Loucy (cell line): ENCODE results near the gene CEBPZOS.

ENCODE experiments used
- H2AFZ ChIP-seq: fragments of 200-600 bp; sonication (generic); 2 replicates; pipeline ENCODE4 v1.6.0; 2016; ENCODE audit warnings: antibody characterized with exemption, mild to moderate bottlenecking, low read length, moderate library complexity
- H3F3A ChIP-seq: fragments of 200-600 bp; 2 replicates; pipeline ENCODE4 v1.6.0; 2016; ENCODE audit warnings: antibody characterized with exemption, low read depth, mild to moderate bottlenecking
- H3K27me3 ChIP-seq: fragments of 200-600 bp; sonication (generic); 2 replicates; pipeline ENCODE4 v1.6.1; 2014; ENCODE audit warnings: low read length, mild to moderate bottlenecking; ENCODE audit not compliant: insufficient read depth, poor library complexity, severe bottlenecking
- H3K36me3 ChIP-seq: fragments of 200-600 bp; sonication (generic); 2 replicates; pipeline ENCODE4 v1.6.1; 2016; ENCODE audit warnings: low read length; ENCODE audit not compliant: insufficient read depth
- H3K4me1 ChIP-seq: fragments of 200-600 bp; sonication (generic); 2 replicates; pipeline ENCODE4 v1.5.1; 2014; ENCODE audit warnings: low read length, mild to moderate bottlenecking; ENCODE audit not compliant: insufficient read depth, poor library complexity, severe bottlenecking
- H3K4me2 ChIP-seq: fragments of 200-600 bp; sonication (generic); 2 replicates; pipeline ENCODE4 v1.6.0; 2014; ENCODE audit warnings: antibody characterized with exemption, low read length, low read depth, mild to moderate bottlenecking; ENCODE audit not compliant: poor library complexity, severe bottlenecking
- H3K4me3 ChIP-seq: fragments of 200-600 bp; sonication (generic); 2 replicates; pipeline ENCODE4 v1.5.1; 2014; ENCODE audit warnings: low read length, mild to moderate bottlenecking, mixed read lengths; ENCODE audit not compliant: poor library complexity, severe bottlenecking
- H3K79me2 ChIP-seq: fragments of 200-600 bp; sonication (generic); 2 replicates; pipeline ENCODE4 v1.6.1; 2014; ENCODE audit warnings: low read length; ENCODE audit not compliant: insufficient read depth
- H3K9ac ChIP-seq: fragments of 200-600 bp; sonication (generic); 2 replicates; pipeline ENCODE4 v1.6.0; 2014; ENCODE audit warnings: mild to moderate bottlenecking, low read depth, low read length, moderate library complexity; ENCODE audit not compliant: poor library complexity, severe bottlenecking
- H3K9me2 ChIP-seq: fragments of 200-600 bp; sonication (generic); replicated peaks from 2 replicates; pipeline ENCODE4 v1.6.1; 2016; ENCODE audit warnings: low read depth, low read length, mixed read lengths
- H3K9me3 ChIP-seq: fragments of 200-600 bp; sonication (generic); 2 replicates; pipeline ENCODE4 v1.6.1; 2014; ENCODE audit warnings: mild to moderate bottlenecking, antibody characterized with exemption, low read length, low read depth; ENCODE audit not compliant: insufficient read depth
- H4K20me1 ChIP-seq: fragments of 200-600 bp; sonication (generic); 2 replicates; pipeline ENCODE4 v1.6.0; 2014; ENCODE audit warnings: antibody characterized with exemption, low read length, mild to moderate bottlenecking; ENCODE audit not compliant: insufficient read depth, poor library complexity, severe bottlenecking
- EZH2phosphoT487 ChIP-seq: fragments of 200-600 bp; IDR thresholded peaks from 2 replicates; pipeline ENCODE4 v1.6.1; 2018; ENCODE audit warnings: antibody characterized with exemption, mild to moderate bottlenecking, moderate library complexity, borderline replicate concordance
- TF ChIP-seq, protein P1 (sequence below): fragments of 200-600 bp; sonication (generic); conservative IDR thresholded peaks from 2 replicates; pipeline ENCODE4 v1.5.1; 2014; ENCODE audit warnings: mild to moderate bottlenecking, antibody characterized with exemption, low read length

CEBPZOS gene

DNA sequence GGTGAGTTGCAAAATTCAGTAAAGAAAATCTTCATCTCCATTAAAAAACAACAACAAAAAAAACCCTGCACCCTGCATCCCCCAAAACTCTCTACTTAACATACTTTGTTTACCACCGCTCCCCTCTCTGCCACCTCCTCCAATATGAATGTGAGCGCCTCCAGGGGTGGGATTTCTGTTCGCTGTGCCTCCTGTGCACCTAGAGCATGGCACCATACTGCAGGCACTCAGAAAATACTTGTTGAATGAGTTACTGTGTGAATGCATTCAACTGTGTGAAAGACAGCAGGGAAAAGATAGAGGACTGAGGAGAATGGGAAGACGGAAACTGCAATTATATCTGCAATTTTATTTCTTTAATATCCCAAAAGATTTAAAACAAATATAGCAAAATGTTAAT, 30.6 kb downstream of the CEBPZOS start:
- H2AFZ ChIP-seq: no peak overlapping the region
- peaks cover 80% of the 10 kb centered on the region for H4K20me1 ChIP-seq
- H3K4me1 ChIP-seq: peaks cover 55% of the 10 kb centered on the region
- no peaks in the 10 kb centered on the region for H3K9me3 ChIP-seq
- peak overlapping the region; percentile 84 for H3K4me2 ChIP-seq
- peaks cover 81% of the 10 kb centered on the region for H3K79me2 ChIP-seq
- H3K9ac ChIP-seq: peak overlapping the region; percentile 33
- no peaks in the 10 kb centered on the region for H3K9me2 ChIP-seq
- no peaks in the 10 kb centered on the region for H3K27me3 ChIP-seq
- TF ChIP-seq, protein P1, sequence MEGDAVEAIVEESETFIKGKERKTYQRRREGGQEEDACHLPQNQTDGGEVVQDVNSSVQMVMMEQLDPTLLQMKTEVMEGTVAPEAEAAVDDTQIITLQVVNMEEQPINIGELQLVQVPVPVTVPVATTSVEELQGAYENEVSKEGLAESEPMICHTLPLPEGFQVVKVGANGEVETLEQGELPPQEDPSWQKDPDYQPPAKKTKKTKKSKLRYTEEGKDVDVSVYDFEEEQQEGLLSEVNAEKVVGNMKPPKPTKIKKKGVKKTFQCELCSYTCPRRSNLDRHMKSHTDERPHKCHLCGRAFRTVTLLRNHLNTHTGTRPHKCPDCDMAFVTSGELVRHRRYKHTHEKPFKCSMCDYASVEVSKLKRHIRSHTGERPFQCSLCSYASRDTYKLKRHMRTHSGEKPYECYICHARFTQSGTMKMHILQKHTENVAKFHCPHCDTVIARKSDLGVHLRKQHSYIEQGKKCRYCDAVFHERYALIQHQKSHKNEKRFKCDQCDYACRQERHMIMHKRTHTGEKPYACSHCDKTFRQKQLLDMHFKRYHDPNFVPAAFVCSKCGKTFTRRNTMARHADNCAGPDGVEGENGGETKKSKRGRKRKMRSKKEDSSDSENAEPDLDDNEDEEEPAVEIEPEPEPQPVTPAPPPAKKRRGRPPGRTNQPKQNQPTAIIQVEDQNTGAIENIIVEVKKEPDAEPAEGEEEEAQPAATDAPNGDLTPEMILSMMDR: no peak
- TF ChIP-seq EZH2phosphoT487: no peak
- H3K36me3 ChIP-seq: peaks cover 31% of the 10 kb centered on the region; the same call in 1 of the 2 replicates
- H3K4me3 ChIP-seq: peak overlapping the region; percentile 61
- no peaks in the 10 kb centered on the region for H3F3A ChIP-seq

DNA sequence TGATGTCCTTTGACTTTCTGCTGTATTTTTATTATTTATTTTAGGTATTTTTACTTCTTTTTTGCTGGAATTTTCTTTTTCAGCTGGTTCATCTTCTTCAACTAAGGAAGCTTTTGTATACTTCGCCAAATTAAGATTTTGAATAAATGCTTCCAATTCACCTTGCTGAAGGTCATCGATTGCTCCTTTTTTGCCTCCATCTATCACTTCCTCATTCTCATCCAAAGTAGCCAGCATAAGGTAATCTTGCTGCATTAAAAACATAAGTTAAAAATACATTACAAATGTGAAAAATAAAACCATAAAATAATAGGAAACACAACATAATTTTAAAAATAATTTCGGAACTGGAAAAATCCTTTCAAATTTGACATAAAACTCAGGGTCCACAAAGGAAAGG, 32.5 kb downstream of the CEBPZOS start:
- TF ChIP-seq, protein P1: no peak
- TF ChIP-seq EZH2phosphoT487: no peak
- no peaks in the 10 kb centered on the region for H3K27me3 ChIP-seq

DNA sequence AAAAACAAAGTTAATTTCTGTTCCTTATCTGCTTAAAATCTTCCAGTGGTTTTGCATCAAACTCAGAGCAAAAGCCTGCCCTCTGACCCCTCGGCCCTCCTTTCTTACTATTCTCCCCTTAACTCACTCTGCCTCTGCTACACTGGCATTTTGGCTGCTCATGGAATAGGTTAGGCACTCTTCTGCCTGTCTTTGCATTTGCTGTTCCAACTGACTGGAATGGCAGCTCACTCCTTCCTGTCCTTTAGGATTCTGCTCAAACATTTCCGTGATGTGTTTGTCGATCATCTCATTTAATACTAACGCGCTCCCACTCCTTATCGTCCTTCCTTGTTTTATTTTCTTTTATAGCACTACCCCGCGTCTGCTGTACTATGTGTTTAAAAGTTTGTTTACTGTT, 34.3 kb downstream of the CEBPZOS start:
- H2AFZ ChIP-seq: peak overlapping the region; percentile 99; the same call in 1 of the 2 replicates
- peaks cover 61% of the 10 kb centered on the region for H3K4me1 ChIP-seq
- no peaks in the 10 kb centered on the region for H3K27me3 ChIP-seq
- H3K4me2 ChIP-seq: peak overlapping the region; percentile 84
- peaks cover 92% of the 10 kb centered on the region for H3K79me2 ChIP-seq
- H3K9me2 ChIP-seq: no peaks in the 10 kb centered on the region
- no peaks in the 10 kb centered on the region for H3F3A ChIP-seq
- no peak for TF ChIP-seq EZH2phosphoT487
- TF ChIP-seq, protein P1: no peak
- H3K4me3 ChIP-seq: peak overlapping the region; percentile 87
- peaks cover 51% of the 10 kb centered on the region for H4K20me1 ChIP-seq
- H3K9ac ChIP-seq: peak overlapping the region; percentile 87
- H3K36me3 ChIP-seq: peaks cover 17% of the 10 kb centered on the region; the same call in 1 of the 2 replicates
- no peaks in the 10 kb centered on the region for H3K9me3 ChIP-seq

More for the DNA sequence above, 32.5 kb downstream of the CEBPZOS start:
- H3K9me2 ChIP-seq: no peaks in the 10 kb centered on the region
- H3K4me1 ChIP-seq: peaks cover 64% of the 10 kb centered on the region
- no peaks in the 10 kb centered on the region for H3K9me3 ChIP-seq
- peak overlapping the region; percentile 87 for H3K4me3 ChIP-seq
- H3K9ac ChIP-seq: peak overlapping the region; percentile 87
- H3K4me2 ChIP-seq: peak overlapping the region; percentile 84
- peaks cover 65% of the 10 kb centered on the region for H4K20me1 ChIP-seq
- H3F3A ChIP-seq: no peaks in the 10 kb centered on the region
- no peak overlapping the region for H2AFZ ChIP-seq
- H3K36me3 ChIP-seq: peaks cover 17% of the 10 kb centered on the region; the same call in 1 of the 2 replicates
- peaks cover 88% of the 10 kb centered on the region for H3K79me2 ChIP-seq
